PC-3 (cell line): ENCODE data around the gene LACTBL1. TPM values are rescaled to one million over a fixed set of nuclear protein-coding genes. Genes with fewer than 3 reads are reported as not detected.
"Not testable (repeated sequence)": the region's sequence is repeated elsewhere in the genome, so short reads cannot be mapped to it uniquely, and the experiment has no call there.

ENCODE experiments used
- ATAC-seq: fragments of 200-7000 bp; cut with Tn5 transposase; 2 replicates; pipeline ENCODE4 v1.9.1; 2020; ENCODE audit warnings: mild to moderate bottlenecking, moderate library complexity
- BruUV-seq: library from RNA; stranded (reverse); fragments of 400-500 nt; replicated peaks from 2 replicates; lab custom pipeline; 2021; lab: Mats Ljungman, UMichigan
- CTCF ChIA-PET: fragments of 300-600 bp; sonication (Branson Sonifier 250); formaldehyde crosslinking; loops from one replicate; lab custom pipeline; 2022; ENCODE audit warnings: antibody characterized with exemption; lab: Charles Lee
- POLR2A ChIA-PET: fragments of 300-600 bp; sonication (Branson Sonifier 250); formaldehyde crosslinking; loops from one replicate; lab custom pipeline; 2022; ENCODE audit warnings: antibody characterized with exemption; ENCODE audit not compliant: unreplicated experiment; lab: Charles Lee
- DNase-seq: peaks from one replicate; pipeline ENCODE4 v3.0.0-alpha.2; 2015
- H2AFZ ChIP-seq: fragments of 300-600 bp; sonication (generic); 2 replicates; pipeline ENCODE4 v1.6.0; 2016; ENCODE audit warnings: antibody characterized with exemption, low read length
- H3F3A ChIP-seq: fragments of 300-600 bp; sonication (generic); one replicate; pipeline ENCODE4 v1.6.0; 2017; ENCODE audit warnings: antibody characterized with exemption, low read length, control low read depth, mild to moderate bottlenecking; ENCODE audit not compliant: unreplicated experiment
- H3K27ac ChIP-seq: fragments of 300-600 bp; sonication (generic); 2 replicates; pipeline ENCODE4 v1.5.1; 2016; ENCODE audit warnings: mild to moderate bottlenecking, low read length
- H3K27me3 ChIP-seq: fragments of 300-600 bp; sonication (generic); 2 replicates; pipeline ENCODE4 v1.6.1; 2016; ENCODE audit warnings: low read length, mixed read lengths
- H3K36me3 ChIP-seq: fragments of 300-600 bp; sonication (generic); 2 replicates; pipeline ENCODE4 v1.6.1; 2016; ENCODE audit warnings: low read depth, mixed run types, low read length, mixed read lengths
- H3K4me1 ChIP-seq: fragments of 300-600 bp; sonication (generic); 2 replicates; pipeline ENCODE4 v1.5.1; 2016; ENCODE audit warnings: low read length; ENCODE audit not compliant: insufficient read depth
- H3K4me2 ChIP-seq: fragments of 300-600 bp; sonication (generic); 2 replicates; pipeline ENCODE4 v1.6.0; 2016; ENCODE audit warnings: low read length
- H3K4me3 ChIP-seq: fragments of 300-600 bp; sonication (generic); 2 replicates; pipeline ENCODE4 v1.5.1; 2016; ENCODE audit warnings: mild to moderate bottlenecking, low read length, mixed read lengths
- H3K79me2 ChIP-seq: fragments of 300-600 bp; sonication (generic); 2 replicates; pipeline ENCODE4 v1.6.1; 2017; ENCODE audit warnings: low read length, mixed read lengths
- H3K9ac ChIP-seq: fragments of 300-600 bp; sonication (generic); 2 replicates; pipeline ENCODE4 v1.6.0; 2016; ENCODE audit warnings: mild to moderate bottlenecking, low read length
- H3K9me2 ChIP-seq: fragments of 300-600 bp; sonication (generic); replicated peaks from 2 replicates; pipeline ENCODE4 v1.6.1; 2016; ENCODE audit warnings: mixed run types, low read length, mixed read lengths
- H3K9me3 ChIP-seq: fragments of 300-600 bp; sonication (generic); 2 replicates; pipeline ENCODE4 v1.6.1; 2016; ENCODE audit warnings: low read length, mixed read lengths
- H4K20me1 ChIP-seq: fragments of 300-600 bp; sonication (generic); 2 replicates; pipeline ENCODE4 v1.6.1; 2016; ENCODE audit warnings: low read length, mixed read lengths
- EZH2 ChIP-seq: fragments of 300-600 bp; sonication (generic); IDR thresholded peaks from one replicate; pipeline ENCODE4 v1.6.1; 2017; ENCODE audit warnings: antibody characterized with exemption, mild to moderate bottlenecking, low read length; ENCODE audit not compliant: unreplicated experiment
- EZH2phosphoT487 ChIP-seq: fragments of 300-600 bp; sonication (generic); IDR thresholded peaks from 2 replicates; pipeline ENCODE4 v1.6.1; 2018; ENCODE audit warnings: mild to moderate bottlenecking, antibody characterized with exemption, low read length, borderline replicate concordance
- intact Hi-C: fragments of 100-400 bp; cut with micrococcal nuclease; formaldehyde crosslinking; loops from 2 replicates; pipeline ENCODE4 v1.9.0; 2023
- total RNA-seq: library from RNA; depleted of rRNA; stranded (reverse); fragments of >200 nt; gene quantifications from 2 replicates; pipeline ENCODE4 v1.2.3, GENCODE V29; 2014
- TF ChIP-seq, protein P1 (sequence below): fragments of 300-600 bp; sonication (generic); conservative IDR thresholded peaks from 2 replicates; pipeline ENCODE4 v1.5.1; 2017; ENCODE audit warnings: antibody characterized with exemption, low read depth, mild to moderate bottlenecking, low read length

LACTBL1 gene
- total RNA-seq, 1 experiment from 2014 or later: not detected

DNA sequence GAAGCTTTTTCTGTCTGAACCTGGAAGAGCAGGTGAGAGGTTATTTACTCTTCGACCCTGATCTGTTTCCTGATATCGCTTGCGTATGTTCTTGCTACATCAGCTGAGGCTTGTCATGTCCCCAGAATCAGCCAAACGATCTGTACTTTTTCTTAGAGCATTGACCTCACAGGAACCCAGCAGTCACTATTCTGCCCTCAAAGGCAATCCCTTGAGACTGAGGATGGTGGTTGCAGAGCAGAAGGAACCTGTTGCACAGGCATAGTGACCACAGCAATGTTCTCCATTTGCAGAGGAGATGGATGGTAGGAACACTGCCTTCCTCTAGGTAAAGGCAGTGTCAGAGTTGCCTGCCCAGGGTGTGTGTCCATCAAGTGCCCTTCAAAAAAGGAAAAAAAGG, 11.3 kb upstream of the LACTBL1 start:
- no peak for DNase-seq
- intact Hi-C loops: no loop called here
- H3K9me3 ChIP-seq: no peaks in the 10 kb centered on the region
- no peaks in the 10 kb centered on the region for H3K27me3 ChIP-seq
- ChIA-PET POLR2A (no interaction called here), CTCF (no interaction called here)
- H3K79me2 ChIP-seq: no peaks in the 10 kb centered on the region
- H3K4me2 ChIP-seq: no peak overlapping the region
- no peak overlapping the region for H2AFZ ChIP-seq
- ATAC-seq: no peak
- H3K9ac ChIP-seq: no peak overlapping the region
- no peaks in the 10 kb centered on the region; the same call in 1 of the 2 replicates for H3K4me1 ChIP-seq
- H3K27ac ChIP-seq: no peak overlapping the region
- BruUV-seq: no TSS peak
- H3F3A ChIP-seq: no peaks in the 10 kb centered on the region
- TF ChIP-seq, protein P1, sequence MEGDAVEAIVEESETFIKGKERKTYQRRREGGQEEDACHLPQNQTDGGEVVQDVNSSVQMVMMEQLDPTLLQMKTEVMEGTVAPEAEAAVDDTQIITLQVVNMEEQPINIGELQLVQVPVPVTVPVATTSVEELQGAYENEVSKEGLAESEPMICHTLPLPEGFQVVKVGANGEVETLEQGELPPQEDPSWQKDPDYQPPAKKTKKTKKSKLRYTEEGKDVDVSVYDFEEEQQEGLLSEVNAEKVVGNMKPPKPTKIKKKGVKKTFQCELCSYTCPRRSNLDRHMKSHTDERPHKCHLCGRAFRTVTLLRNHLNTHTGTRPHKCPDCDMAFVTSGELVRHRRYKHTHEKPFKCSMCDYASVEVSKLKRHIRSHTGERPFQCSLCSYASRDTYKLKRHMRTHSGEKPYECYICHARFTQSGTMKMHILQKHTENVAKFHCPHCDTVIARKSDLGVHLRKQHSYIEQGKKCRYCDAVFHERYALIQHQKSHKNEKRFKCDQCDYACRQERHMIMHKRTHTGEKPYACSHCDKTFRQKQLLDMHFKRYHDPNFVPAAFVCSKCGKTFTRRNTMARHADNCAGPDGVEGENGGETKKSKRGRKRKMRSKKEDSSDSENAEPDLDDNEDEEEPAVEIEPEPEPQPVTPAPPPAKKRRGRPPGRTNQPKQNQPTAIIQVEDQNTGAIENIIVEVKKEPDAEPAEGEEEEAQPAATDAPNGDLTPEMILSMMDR: no peak
- TF ChIP-seq EZH2phosphoT487 (no peak), EZH2 (no peak)
- H3K9me2 ChIP-seq: no peaks in the 10 kb centered on the region
- H4K20me1 ChIP-seq: no peaks in the 10 kb centered on the region
- no peaks in the 10 kb centered on the region for H3K36me3 ChIP-seq
- no peak overlapping the region for H3K4me3 ChIP-seq

GRCh38 chr1:22980471-22980790, 7.8 kb upstream of the LACTBL1 start:
- H3K79me2 ChIP-seq, H2AFZ ChIP-seq, ATAC-seq, H4K20me1 ChIP-seq, CTCF ChIA-PET, H3K9me3 ChIP-seq, POLR2A ChIA-PET, H3K27ac ChIP-seq, H3K9ac ChIP-seq, H3K27me3 ChIP-seq, H3K36me3 ChIP-seq, BruUV-seq, H3K4me2 ChIP-seq, H3K4me3 ChIP-seq, DNase-seq, H3K9me2 ChIP-seq, H3F3A ChIP-seq, intact Hi-C loops: not testable (repeated sequence)
- peaks cover 19% of the 10 kb centered on the region for H3K4me1 ChIP-seq

- Histone ChIP-seq H3F3A (no peaks in the 10 kb centered on the region), H3K4me3 (no peak overlapping the region), H3K27ac (peak overlapping the region; percentile 28; the same call in 1 of the 2 replicates), H3K4me1 (peaks cover 20% of the 10 kb centered on the region), H3K27me3 (no peaks in the 10 kb centered on the region), H3K9ac (no peak overlapping the region), H2AFZ (no peak overlapping the region), H3K79me2 (no peaks in the 10 kb centered on the region), H3K36me3 (no peaks in the 10 kb centered on the region), H3K9me3 (no peaks in the 10 kb centered on the region), H3K9me2 (no peaks in the 10 kb centered on the region), H4K20me1 (no peaks in the 10 kb centered on the region), H3K4me2 (no peak overlapping the region)
- intact Hi-C loops: loop anchor here (5.0 kb wide), 1 partner anchor 424 kb away; no protein-coding TSS in a partner anchor
- ChIA-PET POLR2A (no interaction called here), CTCF (interaction anchor here (0.6 kb wide), 1 partner anchor 206 kb away, joined by 3 read pairs; no protein-coding TSS in a partner anchor)
- DNase-seq (peak; percentile 79), ATAC-seq (no peak)
- no TSS peak for BruUV-seq
- TF ChIP-seq EZH2 (no peak), EZH2phosphoT487 (no peak)
- TF ChIP-seq, protein P1: no peak
Measured at GRCh38 chr1:22978299-22978698, 5.6 kb upstream of the LACTBL1 start.
